OCI-M2 (cell line): ENCODE results near the gene HYAL3.
"Not testable (repeated sequence)": the region's sequence is repeated elsewhere in the genome, so short reads cannot be mapped to it uniquely, and the experiment has no call there.

Experiments used
- DNase-seq: peaks from one replicate; lab custom pipeline; 2025; ENCODE audit not compliant: unreplicated experiment; lab: John Stamatoyannopoulos, UW

The HYAL3 gene

GRCh38 chr3:50292159-50293078, 6.8 kb downstream of the HYAL3 start, which contains the start of gene IFRD2:
Gene IFRD2 (minus strand): TSS chr3:50292429. CDS start chr3:50292274, 155 bp downstream.
- DNase-seq = peak; percentile 44

GRCh38 chr3:50290161-50290641, 9.0 kb downstream of the HYAL3 start:
- no peak for DNase-seq

- no peak for DNase-seq
These were observed 10.1 kb downstream of the HYAL3 start for GRCh38 chr3:50289130-50289529.

GRCh38 chr3:50288387-50289007, 10.7 kb downstream of the HYAL3 start:
- no peak for DNase-seq

GRCh38 chr3:50287262-50287661, 11.9 kb downstream of the HYAL3 start:
- no peak for DNase-seq

- DNase-seq = no peak
These were observed 12.6 kb downstream of the HYAL3 start for GRCh38 chr3:50286322-50287227.

- DNase-seq = not testable (repeated sequence)
These were observed 15.1 kb downstream of the HYAL3 start for GRCh38 chr3:50284121-50284520.

GRCh38 chr3:50279255-50280016, 19.8 kb downstream of the HYAL3 start:
- DNase-seq = no peak

- no peak for DNase-seq
These were observed 20.4 kb downstream of the HYAL3 start, which contains the start of gene LSMEM2 for GRCh38 chr3:50278880-50279224. Gene LSMEM2 (plus strand): TSS chr3:50279087. CDS start chr3:50279114, 27 bp downstream.

GRCh38 chr3:50278123-50278879, 20.9 kb downstream of the HYAL3 start:
- no peak for DNase-seq

- DNase-seq = no peak
These were observed 22.5 kb downstream of the HYAL3 start for GRCh38 chr3:50276762-50277101.

- DNase-seq = no peak
These were observed 23.0 kb downstream of the HYAL3 start for GRCh38 chr3:50275996-50276761.

GRCh38 chr3:50275141-50275995, 23.8 kb downstream of the HYAL3 start:
- no peak for DNase-seq

GRCh38 chr3:50274371-50275104, 24.7 kb downstream of the HYAL3 start:
- DNase-seq = no peak

- no peak for DNase-seq
These were observed 25.5 kb downstream of the HYAL3 start for GRCh38 chr3:50273689-50274065.

- peak; percentile 47 for DNase-seq
These were observed 26.1 kb downstream of the HYAL3 start for GRCh38 chr3:50272911-50273688.

GRCh38 chr3:50272538-50272910, 26.7 kb downstream of the HYAL3 start:
- not testable (repeated sequence) for DNase-seq
